Activated naive CD4-positive, alpha-beta T cell treated with Interleukin-2 at 50 U/mL for 16 hours (primary cell): ENCODE results near the gene AP5B1.
"Not testable (repeated sequence)": the region's sequence is repeated elsewhere in the genome, so short reads cannot be mapped to it uniquely, and the experiment has no call there.

Experiments
- DNase-seq: peaks from one replicate; pipeline ENCODE4 v3.0.0-alpha.2; 2020

The AP5B1 gene

DNA sequence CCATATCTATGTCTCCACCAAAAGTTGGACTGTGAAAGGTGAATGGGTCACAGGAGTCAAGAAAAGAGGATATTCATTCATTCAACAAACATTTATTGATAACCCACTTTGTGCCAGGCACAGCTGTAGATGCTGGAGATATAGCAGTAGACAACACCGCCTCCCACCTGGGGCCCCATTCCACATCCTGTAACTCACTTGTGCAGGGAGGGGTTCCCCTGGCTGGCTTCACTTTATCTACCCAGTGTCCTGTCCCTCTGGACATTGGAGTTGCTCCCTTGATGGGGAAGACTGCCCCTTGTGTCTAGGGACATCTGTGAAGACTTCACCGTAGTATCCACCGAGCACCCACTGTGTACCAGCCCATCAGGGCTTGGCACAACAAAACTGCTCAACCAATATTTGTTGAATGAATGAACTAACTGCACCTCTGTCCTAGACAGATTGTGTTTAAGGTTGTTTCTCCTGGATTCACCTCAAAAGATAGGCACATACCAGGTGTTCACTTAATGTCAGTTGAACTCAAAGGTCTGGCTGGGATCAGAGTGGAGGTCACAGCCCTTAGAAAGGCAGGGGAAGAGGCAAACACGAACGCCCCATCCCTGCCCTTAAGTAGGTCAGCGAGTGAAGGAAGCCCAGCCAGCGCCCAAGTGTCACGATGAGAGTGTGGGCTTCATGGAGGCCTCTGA is 4.7 kb upstream of the AP5B1 start:
- no peak for DNase-seq

DNA sequence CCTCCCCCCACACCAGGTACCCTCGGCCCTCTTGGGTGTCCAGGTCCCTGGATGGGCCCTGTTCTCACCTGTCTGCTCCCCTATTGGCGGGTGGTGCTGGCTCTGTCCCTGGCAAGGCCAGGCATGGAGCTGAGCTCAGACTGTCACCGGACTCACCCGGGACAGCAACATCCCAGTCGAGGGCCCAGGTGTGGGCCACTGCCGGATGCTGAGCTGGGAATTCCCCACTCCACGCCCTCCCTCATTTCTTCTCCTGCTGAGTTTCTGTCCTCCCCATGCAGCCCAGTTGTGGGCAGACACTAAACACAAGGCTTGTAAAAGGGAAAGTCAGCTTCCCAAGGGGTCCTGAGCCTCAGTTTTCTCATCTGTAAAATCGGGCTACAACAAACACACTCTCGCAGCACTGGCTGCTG is 2.0 kb upstream of the AP5B1 start:
- DNase-seq, result no peak

DNA sequence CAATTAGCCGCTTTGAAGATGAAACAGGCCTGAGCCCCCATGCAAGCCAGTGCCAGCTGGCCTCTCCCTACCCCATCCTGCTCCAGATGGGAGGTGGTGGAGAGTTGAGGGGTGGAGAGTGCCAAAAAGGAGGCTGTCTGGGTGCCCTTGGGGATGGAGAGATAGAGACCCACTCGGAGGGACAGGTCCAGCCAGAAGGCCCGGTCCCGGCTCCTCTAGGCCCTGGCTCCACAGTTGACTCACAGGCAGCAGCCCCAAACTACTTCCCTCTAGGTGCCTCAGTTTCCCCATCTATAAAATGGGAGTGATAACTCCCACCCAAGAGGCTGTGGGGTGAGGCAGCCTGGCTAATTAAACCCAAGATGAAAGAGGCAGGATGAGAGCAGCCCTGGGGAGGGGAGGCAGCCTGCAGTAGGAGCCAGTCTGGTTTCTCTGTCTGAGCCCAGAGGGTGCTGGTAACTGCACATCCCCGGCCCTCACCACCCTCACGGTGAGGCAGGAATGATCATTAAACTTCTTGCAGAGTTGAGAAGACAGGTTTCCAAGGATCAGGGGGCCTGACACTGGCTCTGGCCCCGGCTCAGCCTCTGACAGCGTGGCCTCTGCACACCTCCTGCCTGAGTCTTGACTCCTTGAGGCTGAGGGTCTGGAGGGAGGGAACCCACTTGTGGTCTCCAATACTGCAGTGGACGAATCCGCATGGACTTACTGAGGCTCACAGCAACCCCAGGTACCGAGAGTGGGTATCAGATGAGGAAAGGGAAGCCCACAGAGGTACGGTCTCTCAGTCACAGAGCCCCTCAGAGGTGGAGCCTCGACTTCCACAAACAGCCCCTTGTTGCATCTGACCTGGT is 1.4 kb upstream of the AP5B1 start:
- no peak for DNase-seq

DNA sequence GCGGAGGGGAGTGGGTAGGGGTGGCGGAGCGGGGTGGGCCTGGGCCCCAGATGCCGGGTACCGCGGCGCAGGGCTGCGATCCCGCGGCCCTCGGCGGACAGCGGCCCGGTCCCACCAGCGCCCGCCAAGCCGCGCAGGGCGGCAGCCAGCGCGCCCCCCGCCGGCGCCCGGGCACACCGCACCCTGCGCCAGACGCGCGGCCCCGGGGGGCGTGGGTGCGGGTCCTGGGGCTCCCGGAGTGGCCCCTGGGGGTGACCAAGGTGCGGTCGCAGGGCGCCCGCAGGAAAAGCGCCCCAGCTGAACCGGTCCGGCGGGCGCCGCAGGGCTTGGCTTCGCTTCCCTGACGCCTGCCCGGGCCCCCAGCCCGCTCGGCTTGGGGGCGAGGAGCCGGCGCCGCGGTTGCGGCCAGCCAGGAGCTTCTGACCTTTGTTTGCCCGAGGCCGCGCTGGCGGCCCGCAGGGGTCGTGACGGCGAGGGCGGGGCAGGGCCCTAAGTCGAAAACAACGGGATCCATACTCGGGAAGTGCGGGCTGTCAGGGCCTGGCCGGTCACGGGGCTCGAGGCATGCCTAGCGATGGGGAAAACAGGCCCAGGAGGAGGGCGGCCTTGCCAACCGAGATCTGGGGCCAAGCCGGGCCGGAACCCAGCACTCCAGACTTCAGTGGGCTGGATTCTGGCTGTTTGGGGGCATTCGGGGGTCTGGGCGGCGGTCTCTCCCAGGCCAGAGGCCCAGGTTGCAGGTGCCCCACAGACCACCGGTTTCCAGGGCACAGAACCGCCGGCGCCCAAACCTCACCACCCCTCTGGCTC is 581 bp upstream of the AP5B1 start:
- no peak for DNase-seq

DNA sequence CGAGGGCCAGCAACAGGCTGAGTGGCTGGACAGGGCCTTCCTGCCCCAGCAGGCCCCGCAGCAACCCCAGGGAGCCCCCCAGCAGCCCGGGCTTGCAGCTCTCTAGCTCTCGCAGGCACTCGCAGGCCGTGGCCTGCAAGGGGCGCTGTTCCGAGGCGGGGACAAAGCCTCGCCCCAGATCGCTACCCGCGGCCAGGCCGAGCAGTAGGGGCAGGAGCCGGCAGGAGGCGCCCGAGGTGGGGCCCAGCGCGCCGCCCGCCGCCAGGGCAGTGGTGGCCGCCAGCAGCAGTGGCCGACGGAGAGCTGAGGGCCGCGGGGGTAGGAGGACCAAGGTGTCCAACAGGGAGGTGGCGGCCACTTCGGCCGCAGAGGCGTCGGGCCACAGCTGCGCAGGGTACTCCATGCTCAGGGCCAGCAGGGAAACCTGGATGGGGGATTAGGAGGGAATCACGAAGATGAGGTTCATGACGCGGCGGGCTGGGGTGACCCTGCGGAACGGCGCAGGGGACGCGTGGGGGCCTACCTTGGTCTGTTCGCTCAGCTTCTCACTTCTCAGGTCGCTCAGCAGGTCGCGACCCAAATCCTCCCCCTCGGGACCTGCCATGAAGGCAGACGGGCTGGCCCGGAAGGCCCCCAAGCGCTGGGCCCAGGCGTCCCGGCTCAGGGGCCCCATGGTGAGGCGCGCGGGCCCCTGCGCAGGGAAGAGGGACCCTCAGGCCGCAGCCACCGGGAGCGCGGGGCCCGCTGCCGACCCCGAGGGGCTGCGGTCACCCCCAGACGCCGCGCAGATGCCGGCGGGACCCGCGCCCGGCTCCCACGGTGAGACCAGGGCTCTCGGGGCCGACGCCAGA is 632 bp downstream of the AP5B1 start:
- peak; percentile 81 for DNase-seq

DNA sequence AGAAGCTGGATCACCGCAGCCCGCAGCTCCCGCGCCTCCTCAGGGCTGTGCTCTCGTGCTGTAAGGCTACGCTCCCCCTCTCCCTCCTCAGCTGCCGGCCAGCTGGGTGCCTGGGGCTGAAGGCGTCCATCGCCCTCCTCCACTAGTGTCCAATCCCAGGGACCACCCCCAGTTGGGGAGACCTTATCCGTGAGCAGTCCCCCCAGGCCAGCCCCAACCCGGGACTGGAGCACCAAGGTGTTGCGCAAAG is 1.2 kb downstream of the AP5B1 start:
- DNase-seq, result no peak

DNA sequence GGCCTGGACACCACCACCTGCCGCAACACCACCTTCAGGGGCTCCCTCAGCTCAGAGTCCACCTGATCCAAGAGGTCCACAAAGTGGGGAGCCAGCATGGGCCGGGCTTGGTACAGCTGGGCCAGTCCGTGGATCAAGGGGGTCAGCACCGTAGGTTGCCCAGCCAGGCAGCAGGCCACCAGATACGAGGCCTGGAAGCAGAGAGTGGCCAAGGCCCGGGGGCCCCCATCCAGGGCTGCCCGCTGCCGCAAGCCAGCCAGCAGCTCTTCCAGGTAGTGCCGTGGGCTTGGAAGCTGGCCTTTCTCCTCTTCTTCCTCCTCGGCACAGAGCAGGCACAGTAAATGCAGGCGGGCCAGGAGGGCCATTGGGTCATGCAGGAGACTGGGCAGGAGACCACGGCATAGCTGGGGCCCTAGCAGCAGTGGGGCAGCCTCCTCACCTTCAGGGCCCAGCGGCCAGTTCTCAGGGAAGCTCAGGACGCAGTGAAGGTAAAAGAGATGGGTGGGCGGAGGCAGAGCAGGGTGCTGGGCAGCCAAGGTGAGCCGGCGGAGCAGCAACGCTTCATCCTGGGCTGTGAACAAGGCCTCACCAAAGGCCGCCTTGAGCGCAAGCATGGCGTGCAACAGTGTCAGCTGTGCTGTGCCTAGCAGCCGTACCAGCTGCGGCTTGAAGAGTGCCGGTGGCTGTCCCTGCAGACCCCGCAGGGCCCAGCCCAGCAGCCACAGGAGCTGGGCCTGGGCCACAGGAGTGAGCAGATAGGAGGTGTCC is 1.7 kb downstream of the AP5B1 start:
- no peak for DNase-seq

DNA sequence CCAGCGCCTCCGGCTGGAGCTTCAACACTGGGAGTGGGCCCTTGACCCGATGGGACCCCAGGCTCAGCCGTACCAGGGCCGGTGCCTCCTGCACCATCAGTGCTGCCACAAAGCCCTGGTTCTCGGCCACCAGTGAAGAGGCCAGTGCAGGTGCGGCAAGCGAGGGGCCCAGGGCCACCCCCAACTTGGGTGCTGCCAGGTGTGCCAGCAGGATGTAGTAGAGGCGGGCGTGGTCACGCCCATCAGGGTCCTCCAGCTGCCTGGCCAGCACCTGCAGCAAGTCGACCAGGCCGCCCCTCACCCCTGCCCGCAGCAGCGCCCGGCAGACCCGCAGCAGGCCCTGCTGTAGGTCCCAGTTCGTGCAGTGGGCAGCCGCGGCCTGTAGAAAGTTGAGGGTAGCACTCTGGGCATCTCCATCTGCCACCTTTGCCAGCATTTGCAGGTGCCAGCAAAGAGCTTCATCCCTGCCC is 2.3 kb downstream of the AP5B1 start:
- no peak for DNase-seq

DNA sequence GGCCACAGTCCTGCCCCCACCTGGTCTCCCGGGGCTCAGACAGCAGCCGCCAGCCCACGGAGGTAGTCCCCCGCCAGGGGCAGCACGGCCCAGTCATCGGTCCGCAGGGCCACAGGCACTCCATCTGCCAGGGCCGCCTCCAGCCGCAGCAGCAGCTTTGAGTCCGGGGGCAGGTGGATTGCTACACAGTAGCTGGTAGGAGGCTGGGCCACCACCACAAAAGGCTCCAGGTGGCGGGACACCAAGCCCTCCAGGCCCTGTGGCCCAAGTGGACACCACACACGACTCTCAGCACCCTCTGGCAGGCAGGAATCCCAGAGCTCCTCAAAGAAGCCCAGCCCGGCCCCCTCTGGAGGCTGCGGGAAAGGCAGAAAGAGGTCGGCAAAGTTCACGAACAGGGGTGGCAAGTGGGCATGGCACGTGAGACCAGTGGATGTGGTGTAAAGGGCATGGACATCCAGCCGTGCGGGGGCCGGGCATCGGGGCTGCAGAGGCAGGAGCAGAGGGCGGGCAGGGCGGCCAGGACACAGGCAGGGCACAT is 2.9 kb downstream of the AP5B1 start:
- no peak for DNase-seq

DNA sequence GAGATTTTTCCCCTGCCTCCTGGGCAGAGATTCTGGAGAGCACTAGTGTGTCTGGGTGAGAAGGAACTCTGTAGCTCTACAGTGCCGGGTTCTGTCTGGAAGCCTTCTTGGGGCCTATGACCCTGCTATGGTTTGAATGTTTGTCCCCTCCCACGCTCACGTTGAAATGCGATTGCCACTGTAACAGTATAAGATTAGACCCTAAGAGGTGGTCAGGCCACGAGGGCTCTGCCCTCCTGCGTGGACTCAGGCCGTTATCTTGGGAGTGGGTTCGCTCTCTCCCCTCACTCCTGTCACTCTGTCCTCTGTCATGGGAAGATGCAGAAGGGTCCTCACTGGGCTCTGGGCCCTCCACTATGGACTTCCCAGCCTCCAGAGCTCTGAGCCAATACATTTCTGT is 3.5 kb downstream of the AP5B1 start:
- DNase-seq, result no peak

DNA sequence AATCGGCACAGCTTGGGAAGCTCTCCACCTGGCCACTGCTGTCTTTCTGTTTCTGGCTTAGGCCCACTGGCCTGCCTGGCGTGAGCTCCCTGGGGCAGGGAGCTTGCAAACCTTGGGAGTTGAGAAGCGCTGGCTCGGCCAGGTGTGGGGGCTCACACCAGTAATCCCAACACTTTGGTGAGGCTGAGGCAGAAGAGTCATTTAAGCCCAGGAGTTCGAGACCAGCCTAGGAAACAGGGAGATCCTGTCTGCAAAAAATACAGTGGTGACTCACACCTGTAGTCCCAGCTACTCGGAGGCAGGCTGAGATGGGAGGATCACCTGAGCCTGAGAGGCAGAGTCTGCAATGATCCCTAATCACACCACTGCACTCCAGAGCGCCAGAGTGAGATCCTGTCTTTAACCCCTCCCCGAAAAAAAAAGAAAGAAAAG is 4.0 kb downstream of the AP5B1 start:
- no peak for DNase-seq

DNA sequence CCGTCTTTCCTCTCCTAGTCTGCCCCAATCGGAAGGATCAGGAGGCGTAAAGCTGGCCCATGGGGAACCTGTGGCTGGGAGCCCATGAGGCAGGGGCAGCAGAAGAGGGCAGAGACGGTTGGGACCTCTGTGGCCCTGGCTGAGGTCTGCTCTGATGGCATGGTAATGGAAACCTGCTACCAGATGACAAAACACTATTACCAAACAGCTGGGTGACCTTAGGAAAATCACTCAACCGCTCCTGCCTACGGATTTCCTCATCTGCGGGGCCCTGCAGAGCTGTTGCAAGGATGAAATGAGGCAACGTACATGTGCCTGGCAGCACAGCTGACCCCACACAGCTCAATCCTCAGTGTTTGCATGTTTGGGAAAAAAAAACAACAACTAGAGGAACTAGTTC is 4.6 kb downstream of the AP5B1 start:
- DNase-seq, result no peak

DNA sequence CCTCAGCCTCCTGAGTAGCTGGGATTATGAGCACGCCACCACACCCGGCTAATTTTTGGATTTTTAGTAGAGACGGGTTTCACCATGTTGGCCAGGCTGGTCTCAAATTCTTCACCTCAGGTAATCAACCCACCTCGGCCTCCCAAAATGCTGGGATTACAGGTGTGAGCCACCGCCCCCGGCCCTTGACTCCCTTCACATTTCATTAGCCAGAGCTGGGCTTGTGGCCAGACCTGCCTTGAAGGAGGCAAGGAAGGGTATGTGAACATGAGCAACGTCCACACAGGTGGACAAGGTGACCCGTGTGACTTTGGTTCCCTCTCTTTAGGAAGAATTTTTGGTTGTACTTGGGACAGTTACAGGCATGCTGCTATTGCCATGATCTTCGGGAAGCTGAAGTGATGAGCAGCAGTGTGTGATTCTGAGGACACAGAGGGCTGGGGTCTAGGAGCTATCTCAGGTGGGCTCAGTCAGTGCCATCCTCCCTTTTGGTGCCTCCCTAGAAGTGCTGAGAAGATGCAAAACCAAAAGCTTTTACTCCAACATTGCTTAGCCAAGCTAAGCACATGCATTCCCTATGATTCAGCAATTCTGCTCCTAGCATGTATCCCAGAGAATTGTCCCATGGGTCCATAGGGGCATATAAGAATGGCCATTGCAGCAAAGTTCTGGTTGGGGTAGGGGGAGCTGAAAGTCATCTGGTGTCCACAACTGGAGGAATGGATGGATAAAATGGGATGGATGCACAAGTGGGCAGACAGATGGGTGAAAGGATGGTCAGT is 6.1 kb downstream of the AP5B1 start:
- DNase-seq, result no peak

DNA sequence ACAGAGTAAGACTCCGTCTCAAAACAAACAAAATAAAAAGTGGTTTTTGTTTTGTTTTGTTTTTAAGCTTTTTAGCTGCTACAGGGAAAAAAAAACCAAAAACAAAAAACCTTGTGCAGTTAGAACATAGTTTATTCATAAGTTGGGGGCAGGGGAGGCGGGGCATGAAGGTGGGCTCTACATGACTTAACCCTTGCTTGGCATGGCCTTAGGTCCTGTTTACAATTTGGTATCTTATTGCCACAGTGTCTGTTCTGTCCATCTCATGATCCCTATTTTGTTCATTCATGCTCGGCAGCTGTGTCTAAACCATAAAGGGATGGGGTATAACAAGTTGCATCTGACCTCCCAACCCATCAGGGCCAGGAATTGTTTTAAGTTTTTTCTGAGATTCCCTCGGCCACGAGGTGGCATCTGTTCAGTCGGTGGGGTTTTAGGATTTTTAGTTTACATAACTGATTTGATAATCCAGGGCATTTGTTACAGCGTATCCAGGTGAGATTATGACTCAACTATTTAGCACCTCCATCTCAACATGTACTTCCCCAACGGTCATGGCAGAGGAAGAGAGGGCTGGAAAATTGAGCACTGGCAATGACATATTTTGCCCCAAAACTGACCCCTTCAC is 6.9 kb downstream of the AP5B1 start:
- DNase-seq, result no peak

DNA sequence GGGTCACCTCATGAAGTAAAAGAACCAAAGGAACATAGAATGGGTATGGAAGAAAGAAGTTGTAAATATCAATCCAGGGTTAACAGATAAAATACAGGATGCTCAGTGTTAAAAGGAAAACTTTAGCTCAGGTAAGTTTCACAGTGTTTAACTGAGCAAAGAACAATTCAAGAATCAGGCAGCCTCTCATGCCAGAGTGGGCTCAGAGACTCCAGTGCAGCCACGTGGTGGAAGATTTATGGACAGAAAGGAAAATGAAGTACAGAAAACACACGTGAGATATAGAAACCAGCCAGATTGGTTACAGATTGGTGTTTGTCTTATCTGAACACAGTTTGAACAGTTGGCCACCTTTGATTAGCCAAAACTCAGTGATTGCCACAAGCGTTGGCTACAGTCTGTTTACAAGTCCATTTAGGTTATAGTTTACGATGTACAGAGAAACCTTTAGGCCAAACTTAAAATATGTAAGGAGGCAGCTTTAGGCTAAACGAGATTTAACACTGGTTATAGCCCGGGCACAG is 9.1 kb downstream of the AP5B1 start:
- DNase-seq, result no peak

DNA sequence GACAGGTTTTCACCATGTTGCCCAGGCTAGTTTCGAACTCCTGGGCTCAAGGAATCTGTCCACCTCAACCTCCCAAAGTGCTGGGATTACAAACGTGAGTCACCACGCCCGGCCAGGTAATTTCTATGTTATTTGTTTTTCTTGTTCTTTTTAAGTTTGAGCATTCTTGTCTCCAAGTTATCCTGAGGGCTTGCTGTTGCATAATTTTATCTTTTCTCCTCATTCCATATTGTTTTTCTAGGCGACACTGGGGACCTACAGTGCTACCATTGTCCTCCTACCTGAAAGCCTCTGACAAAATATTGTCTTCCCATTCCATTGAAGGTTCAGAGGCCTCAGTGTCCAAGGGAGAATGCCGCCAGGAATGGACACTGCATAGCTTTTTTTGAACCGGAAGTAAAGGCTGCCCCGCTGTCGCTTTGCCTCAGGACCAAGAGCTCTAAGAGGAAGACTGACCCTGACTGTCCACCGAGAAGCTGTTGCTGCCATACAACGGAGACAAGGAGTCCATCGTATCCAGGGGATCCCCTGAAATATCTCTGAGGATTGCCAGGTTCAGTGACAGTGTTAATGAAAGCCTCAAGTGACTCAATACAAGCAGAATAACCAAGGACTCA is 9.7 kb downstream of the AP5B1 start:
- DNase-seq, result no peak

DNA sequence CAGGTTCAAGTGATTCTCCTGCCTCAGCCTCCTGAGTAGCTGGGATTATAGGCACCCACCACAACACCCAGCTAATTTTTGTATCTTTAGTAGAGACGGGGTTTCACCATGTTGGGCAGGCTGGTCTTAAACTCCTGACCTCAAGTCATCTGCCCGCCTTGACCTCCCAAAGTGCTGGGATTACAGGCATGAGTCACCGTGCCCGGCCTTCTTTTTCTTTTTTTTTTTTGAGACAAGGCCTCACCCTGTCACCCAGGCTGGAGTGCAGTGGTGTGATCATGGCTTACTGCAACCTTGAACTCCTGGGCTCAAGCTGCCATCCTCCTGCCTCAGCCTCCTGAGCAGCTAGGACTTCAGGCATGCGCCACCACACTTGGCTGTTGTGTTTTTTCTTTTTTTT is 13.0 kb downstream of the AP5B1 start:
- DNase-seq, result not testable (repeated sequence)

DNA sequence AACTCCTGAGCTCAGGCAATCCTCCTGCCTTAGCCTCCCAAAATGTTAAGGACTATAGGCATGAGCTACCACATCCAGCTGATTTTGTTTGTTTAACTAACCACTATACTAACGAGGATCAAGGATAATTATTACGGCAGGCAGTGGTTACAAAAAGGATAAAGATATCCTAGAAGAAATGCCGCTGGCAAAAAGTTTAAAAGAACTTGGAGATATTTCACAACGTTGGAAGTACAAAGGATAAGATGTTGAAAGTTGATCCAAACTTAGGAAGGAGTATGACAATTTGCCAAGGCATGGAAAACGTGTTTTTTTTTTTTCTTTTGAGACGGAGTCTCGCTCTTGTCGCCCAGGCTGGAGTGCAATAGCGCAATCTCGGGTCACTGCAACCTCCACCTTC is 13.4 kb downstream of the AP5B1 start:
- DNase-seq, result no peak

DNA sequence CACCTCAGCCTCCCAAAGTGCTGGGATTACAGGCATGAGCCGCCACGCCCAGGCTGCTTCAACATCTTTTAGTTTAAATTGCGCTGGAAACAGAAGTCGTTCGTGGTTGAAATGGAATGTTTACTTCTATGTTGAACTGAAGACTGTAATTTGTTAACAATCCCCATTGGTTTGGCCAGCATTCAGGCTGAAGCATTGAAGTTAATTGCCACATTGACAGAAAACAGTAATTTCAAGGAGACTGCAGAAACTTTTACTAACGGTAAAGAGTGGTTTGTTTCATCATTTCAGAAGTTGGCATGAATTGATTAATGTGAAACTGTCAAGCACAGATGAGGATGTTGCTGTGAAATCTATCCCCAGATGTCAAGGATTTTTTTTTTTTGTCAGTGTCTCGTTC is 14.2 kb downstream of the AP5B1 start:
- no peak for DNase-seq

DNA sequence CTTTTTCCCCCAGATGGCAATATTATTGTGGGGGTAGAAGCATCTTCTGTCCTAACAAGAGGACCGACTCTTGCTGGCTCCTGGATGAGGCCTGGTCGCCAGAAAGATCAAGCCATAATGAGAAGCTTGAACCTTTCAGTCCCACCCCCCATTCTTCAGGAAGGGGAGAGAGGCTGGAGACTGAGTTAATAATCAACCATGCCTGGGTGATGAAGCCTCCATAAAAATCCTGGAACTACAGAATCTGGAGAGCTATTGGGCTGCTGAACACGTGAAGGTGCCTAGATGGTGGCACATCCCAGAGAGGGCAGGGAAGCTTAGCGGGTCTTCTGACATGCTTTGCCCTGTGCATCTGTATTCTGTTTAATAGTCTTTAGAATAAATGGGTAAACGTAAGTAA is 16.3 kb downstream of the AP5B1 start:
- no peak for DNase-seq
